ENCODE data around the gene LAMA1.

The LAMA1 gene

GRCh38 chr18:6979954-6980353 lies 137.6 kb downstream of the LAMA1 start:
- DNase-seq = no peak

- DNase-seq = no peak
These were observed 140.7 kb downstream of the LAMA1 start for GRCh38 chr18:6976935-6977334.

GRCh38 chr18:6975084-6975483 lies 142.5 kb downstream of the LAMA1 start:
- no peak for DNase-seq

- DNase-seq = no peak
These were observed 145.6 kb downstream of the LAMA1 start for GRCh38 chr18:6971823-6972478.

- DNase-seq = no peak
These were observed 154.0 kb downstream of the LAMA1 start for GRCh38 chr18:6963452-6964097.

- DNase-seq = no peak
These were observed 154.8 kb downstream of the LAMA1 start for GRCh38 chr18:6962571-6963451.

- no peak for DNase-seq
These were observed 156.3 kb downstream of the LAMA1 start for GRCh38 chr18:6961331-6961730.

GRCh38 chr18:6960656-6961055 lies 156.9 kb downstream of the LAMA1 start:
- no peak for DNase-seq

GRCh38 chr18:6960124-6960523 lies 157.5 kb downstream of the LAMA1 start:
- no peak for DNase-seq

- no peak for DNase-seq
These were observed 158.5 kb downstream of the LAMA1 start for GRCh38 chr18:6959110-6959509.

GRCh38 chr18:6956999-6957398 lies 160.6 kb downstream of the LAMA1 start:
- DNase-seq = no peak

GRCh38 chr18:6956495-6956894 lies 161.1 kb downstream of the LAMA1 start:
- DNase-seq = no peak

GRCh38 chr18:6955304-6955703 lies 162.3 kb downstream of the LAMA1 start:
- DNase-seq = no peak

- no peak for DNase-seq
These were observed 163.1 kb downstream of the LAMA1 start for GRCh38 chr18:6954501-6954900.

GRCh38 chr18:6951336-6952090 lies 166.1 kb downstream of the LAMA1 start:
- DNase-seq = no peak

- no peak for DNase-seq
These were observed 167.0 kb downstream of the LAMA1 start for GRCh38 chr18:6950641-6951040.

- no peak for DNase-seq
These were observed 167.6 kb downstream of the LAMA1 start for GRCh38 chr18:6949800-6950586.

GRCh38 chr18:6948281-6949055 lies 169.1 kb downstream of the LAMA1 start:
- DNase-seq = no peak

GRCh38 chr18:6947338-6948030 lies 170.1 kb downstream of the LAMA1 start:
- DNase-seq = no peak

- no peak for DNase-seq
These were observed 174.5 kb downstream of the LAMA1 start for GRCh38 chr18:6943143-6943542.

GRCh38 chr18:6942742-6943141 lies 174.9 kb downstream of the LAMA1 start:
- no peak for DNase-seq

Data from CD4-positive, alpha-beta T cell treated with Interleukin-4 for 4 hours (primary cell).